CD1c-positive myeloid dendritic cell (primary cell): ENCODE measurements around the gene MLKL.
"Not testable (repeated sequence)": the region's sequence is repeated elsewhere in the genome, so short reads cannot be mapped to it uniquely, and the experiment has no call there.

Experiments used
- DNase-seq: peaks from one replicate; pipeline ENCODE4 v3.0.0-alpha.2; 2016; ENCODE audit errors: extremely low spot score

MLKL gene

GRCh38 chr16:74732707-74733350, 32.2 kb upstream of the MLKL start:
- no peak for DNase-seq

- no peak for DNase-seq
These were observed 31.3 kb upstream of the MLKL start for GRCh38 chr16:74731853-74732477.

GRCh38 chr16:74729783-74730683, 29.4 kb upstream of the MLKL start:
- DNase-seq = no peak

- DNase-seq = no peak
These were observed 27.2 kb upstream of the MLKL start for GRCh38 chr16:74727903-74728302.

- peak; percentile 68 for DNase-seq
These were observed 26.1 kb upstream of the MLKL start for GRCh38 chr16:74726716-74727115.

- DNase-seq = no peak
These were observed 25.2 kb upstream of the MLKL start for GRCh38 chr16:74725651-74726455.

GRCh38 chr16:74724820-74725549, 24.3 kb upstream of the MLKL start:
- no peak for DNase-seq

- peak; percentile 28 for DNase-seq
These were observed 22.6 kb upstream of the MLKL start for GRCh38 chr16:74723256-74723655.

- not testable (repeated sequence) for DNase-seq
These were observed 21.5 kb upstream of the MLKL start for GRCh38 chr16:74722156-74722555.

- DNase-seq = peak; percentile 12
These were observed 21.1 kb upstream of the MLKL start for GRCh38 chr16:74721716-74722115.

- peak; percentile 9 for DNase-seq
These were observed 19.9 kb upstream of the MLKL start for GRCh38 chr16:74720579-74720978.

- no peak for DNase-seq
These were observed 18.3 kb upstream of the MLKL start for GRCh38 chr16:74718741-74719610.

- DNase-seq = no peak
These were observed 17.5 kb upstream of the MLKL start for GRCh38 chr16:74718140-74718539.

GRCh38 chr16:74717367-74717766, 16.7 kb upstream of the MLKL start:
- no peak for DNase-seq

- no peak for DNase-seq
These were observed 15.7 kb upstream of the MLKL start for GRCh38 chr16:74716355-74716754.

GRCh38 chr16:74713876-74714275, 13.2 kb upstream of the MLKL start:
- DNase-seq = no peak

- DNase-seq = no peak
These were observed 12.7 kb upstream of the MLKL start for GRCh38 chr16:74713325-74713724.

- DNase-seq = no peak
These were observed 11.3 kb upstream of the MLKL start for GRCh38 chr16:74711938-74712337.

- DNase-seq = no peak
These were observed 9.7 kb upstream of the MLKL start for GRCh38 chr16:74710401-74710800.

GRCh38 chr16:74709441-74709877, 8.8 kb upstream of the MLKL start:
- peak; percentile 87 for DNase-seq
